ENCODE data around the gene PEX26.
"Not testable (repeated sequence)": the region's sequence is repeated elsewhere in the genome, so short reads cannot be mapped to it uniquely, and the experiment has no call there.

The PEX26 gene

GRCh38 chr22:18096823-18097222, 19.0 kb downstream of the PEX26 start:
- DNase-seq (ENCODE audit: low spot score) = no peak

- DNase-seq (ENCODE audit: low spot score) = no peak
These were observed 23.0 kb downstream of the PEX26 start for GRCh38 chr22:18100781-18101180.

DNA sequence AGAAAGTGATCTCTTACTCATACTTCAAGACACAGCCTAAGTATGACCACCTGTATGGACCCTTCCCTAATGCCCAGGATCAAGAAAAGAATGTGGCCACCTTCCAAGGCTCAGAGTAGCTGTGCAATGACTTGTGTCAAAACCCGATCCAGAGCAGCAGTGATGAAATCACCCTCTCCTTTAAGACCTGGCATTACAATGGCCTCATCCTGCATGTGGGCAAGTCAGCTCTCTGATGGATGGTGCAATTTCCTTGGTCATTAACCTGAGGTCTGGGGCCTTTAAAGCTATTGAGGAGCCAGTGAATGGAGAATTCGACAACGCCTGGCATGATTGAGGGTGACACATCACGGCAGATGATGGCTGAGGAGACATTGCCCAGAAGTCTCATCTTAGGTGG, 23.7 kb downstream of the PEX26 start:
- no peak for DNase-seq (ENCODE audit: low spot score)

GRCh38 chr22:18103527-18104269, 25.9 kb downstream of the PEX26 start:
- no peak for DNase-seq (ENCODE audit: low spot score)

GRCh38 chr22:18104566-18104965, 26.8 kb downstream of the PEX26 start:
- DNase-seq (ENCODE audit: low spot score) = no peak

GRCh38 chr22:18105981-18106380, 28.2 kb downstream of the PEX26 start:
- DNase-seq (ENCODE audit: low spot score) = not testable (repeated sequence)

- not testable (repeated sequence) for DNase-seq (ENCODE audit: low spot score)
These were observed 29.0 kb downstream of the PEX26 start for GRCh38 chr22:18106550-18107341.

DNA sequence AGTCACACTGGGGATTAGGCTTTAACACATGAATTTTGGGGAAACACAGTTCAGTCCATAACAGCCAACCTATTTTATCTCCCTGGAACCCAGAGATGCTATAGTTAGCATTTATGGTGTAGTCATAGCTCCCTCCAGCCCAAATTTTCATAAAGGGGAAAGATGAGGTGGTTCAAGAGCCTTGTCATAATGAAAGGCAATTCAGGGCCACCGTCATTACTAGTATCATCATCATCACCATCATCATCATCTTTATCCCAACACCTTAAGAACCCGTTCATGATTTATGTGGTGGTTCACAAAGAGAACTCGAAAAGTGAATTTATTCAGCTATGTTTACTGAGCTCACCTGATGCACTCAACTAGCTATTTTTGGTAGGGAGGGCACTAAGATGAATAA, 30.4 kb downstream of the PEX26 start:
- DNase-seq (ENCODE audit: low spot score) = no peak

DNA sequence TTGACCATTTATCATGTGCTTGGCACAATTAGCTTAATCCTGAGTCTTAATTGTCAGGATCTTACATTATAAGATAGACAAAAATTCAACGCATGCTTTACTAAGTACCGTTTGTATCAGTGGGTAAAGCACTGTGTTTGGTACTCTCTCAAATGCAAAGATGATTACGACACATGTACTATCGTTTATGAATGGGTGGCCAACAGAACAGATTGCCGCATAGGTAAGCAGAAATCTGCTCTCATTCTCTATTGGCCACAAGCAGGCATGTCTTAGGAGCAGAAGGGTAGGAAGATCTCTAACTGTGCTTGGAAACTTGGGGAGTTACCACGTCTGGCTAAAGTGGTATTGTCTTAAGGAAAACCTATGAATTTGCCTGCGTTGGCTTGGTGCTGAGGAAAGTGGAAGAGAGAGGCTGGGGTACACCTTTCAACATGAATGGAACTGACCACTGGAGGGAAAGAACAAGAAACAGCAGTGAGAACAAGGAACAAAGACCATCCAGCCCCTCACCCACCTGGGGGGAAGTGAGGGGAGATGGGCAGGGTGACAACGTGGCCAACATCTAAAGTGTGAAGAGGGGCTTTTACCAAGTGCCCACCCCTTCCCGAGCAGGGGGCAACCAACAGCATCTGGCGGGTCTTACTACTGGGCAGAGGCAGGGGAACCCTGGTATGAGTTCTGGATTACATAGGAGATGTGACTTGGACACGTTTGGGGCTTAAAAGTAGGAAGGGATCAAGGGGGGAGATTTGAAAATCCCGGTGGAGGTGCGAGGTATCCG, 31.8 kb downstream of the PEX26 start:
- DNase-seq (ENCODE audit: low spot score) = no peak

DNA sequence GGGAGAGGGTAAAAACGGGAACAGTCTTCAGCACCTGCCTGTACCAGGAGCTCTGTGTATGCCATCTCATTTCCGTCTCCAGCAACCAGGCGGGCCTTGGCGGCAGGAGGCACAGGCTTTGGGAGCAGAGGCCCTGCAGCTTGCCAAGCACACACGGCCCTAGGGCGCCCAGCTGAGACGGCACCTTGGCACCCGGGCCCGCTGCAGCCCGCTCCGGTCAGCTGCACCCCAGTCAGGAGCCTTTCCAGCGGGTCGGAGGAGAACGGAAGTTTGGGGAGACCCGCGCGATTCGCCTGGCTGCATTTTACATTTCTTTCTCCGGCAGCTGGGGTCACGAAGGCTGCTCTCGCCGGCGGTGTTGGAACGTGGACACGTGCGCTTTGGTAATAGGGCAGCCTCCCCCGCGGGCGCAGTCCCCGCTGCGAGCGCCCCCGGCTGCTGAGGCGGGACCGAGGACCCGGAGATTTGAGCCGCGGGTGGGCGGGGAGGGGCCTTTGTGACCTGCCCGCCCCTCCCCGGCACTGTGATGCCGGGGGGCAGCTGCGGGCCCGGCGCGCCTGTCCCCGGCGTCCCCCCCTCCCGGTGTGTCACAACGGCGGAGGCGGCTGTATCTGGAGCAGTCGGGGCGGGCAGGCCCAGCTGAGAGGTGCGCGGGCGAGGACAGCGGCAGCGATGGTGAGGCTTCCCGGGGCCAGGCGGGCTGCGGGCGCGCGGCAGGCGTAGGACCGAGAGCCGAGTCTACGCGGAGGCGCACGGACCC, 32.6 kb downstream of the PEX26 start, which contains the start of gene TUBA8:
Gene TUBA8 (plus strand): TSS at position 616 of the 760 bp plus-strand sequence. CDS start 57 bp downstream, at position 673.
- DNase-seq (ENCODE audit: low spot score) = peak; percentile 83

GRCh38 chr22:18110954-18111758, 33.4 kb downstream of the PEX26 start:
- peak; percentile 50 for DNase-seq (ENCODE audit: low spot score)

GRCh38 chr22:18111759-18112330, 34.1 kb downstream of the PEX26 start:
- no peak for DNase-seq (ENCODE audit: low spot score)

DNA sequence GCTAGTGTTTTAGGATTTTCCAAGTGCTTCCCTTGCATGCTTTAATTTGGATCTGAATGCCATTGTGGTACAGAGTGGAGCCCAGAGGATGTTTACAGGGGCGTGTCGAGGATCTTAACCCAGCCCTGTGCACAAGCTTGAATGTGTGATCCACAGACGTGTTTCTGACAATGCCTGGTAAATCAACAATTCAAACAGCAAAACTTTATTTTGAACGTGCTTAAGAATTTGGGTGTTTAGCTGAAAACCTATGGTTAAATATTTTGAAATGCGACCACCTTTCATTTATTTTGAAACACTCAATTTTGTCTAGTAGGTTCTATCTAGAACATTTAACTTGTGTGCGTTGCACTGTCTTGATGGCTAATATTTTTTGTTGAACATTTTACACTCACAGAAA, 34.6 kb downstream of the PEX26 start:
- DNase-seq (ENCODE audit: low spot score) = no peak

DNA sequence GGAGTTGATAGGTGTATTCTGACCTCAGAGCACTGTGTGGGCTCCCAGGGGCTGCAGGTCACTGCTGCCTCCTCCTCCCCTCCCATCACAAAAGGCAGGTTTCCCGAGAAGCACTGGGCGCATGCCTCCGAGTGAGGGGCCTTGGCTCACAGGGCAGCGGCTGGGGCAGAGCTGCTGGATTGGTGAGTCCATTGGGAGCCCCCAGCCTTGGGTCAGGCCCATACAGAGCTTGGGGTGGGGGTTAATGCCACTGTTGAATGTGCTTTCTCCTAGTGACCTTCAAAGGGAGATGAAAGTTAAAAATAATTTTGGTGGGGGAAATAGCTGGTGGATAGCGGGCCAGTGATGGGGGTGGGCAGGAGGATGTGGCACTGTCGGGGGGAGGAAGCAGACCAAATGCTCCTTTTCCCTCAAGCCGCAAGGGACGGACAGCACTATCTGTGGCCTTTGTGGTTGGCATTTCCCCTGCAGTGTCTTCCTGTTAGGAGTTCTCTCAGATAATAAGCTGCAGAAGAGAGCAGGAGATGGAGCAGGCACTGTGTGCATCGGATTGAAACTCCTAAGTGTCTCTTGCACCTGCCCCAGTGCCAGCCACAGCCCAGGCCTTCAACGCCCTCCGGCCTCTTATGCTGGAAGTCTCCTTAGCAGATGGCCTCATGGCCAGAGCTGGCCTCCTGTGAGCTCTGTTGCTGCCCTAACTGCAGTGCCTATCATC, 36.0 kb downstream of the PEX26 start:
- DNase-seq (ENCODE audit: low spot score) = no peak

GRCh38 chr22:18114495-18114894, 36.7 kb downstream of the PEX26 start:
- DNase-seq (ENCODE audit: low spot score) = no peak

GRCh38 chr22:18114976-18115652, 37.3 kb downstream of the PEX26 start:
- DNase-seq (ENCODE audit: low spot score) = no peak

DNA sequence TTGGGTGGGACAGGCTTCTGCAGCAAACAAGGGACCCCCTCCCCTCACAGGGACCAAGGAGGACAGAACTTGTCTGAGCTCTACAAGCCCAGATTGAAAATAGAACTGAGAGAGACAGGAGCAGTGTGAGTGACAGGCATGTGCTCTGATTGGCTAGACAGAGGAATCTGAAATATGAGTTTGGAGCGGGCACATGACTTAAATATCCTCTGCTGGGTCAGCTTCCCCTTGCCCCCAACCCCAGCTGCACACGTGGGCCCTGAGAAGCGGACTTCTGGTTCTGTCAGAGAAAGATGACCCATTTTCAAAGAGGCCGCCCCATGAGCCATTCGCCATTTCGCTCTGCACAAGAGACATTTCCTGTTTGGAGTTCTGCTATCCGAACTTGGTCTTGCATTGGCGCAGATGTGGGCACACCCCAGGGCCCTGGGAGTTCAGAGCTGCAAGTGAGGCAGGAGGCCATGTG, 38.1 kb downstream of the PEX26 start:
- DNase-seq (ENCODE audit: low spot score) = no peak

- no peak for DNase-seq (ENCODE audit: low spot score)
These were observed 38.8 kb downstream of the PEX26 start for GRCh38 chr22:18116634-18117033.

DNA sequence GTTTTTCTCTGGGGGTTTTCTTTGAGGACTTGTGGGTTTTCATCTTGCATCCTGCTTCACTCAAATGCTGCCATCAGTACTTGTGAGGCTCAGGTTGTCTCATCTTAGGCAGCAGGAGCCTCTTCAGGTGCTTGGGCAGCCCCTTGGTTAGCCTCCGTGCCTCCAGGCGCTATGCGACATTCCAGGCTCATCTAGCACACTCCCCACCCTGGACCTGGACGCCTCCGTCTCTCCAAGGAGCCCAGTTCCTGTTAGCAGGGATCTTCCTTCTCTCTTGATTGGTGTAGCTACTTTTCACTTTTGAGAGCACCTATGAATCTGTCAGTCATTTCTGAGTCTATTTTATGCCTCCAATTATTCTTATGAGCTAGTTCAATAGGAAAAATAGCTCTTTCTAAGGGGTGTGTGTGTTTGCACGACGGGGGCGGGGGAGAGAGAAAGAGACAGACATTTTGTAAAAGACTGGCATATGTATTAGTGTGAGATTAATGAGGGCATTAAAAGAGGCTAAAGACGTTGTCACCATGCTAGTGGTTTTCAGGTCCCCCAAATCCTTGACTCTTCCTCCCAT, 40.6 kb downstream of the PEX26 start:
- no peak for DNase-seq (ENCODE audit: low spot score)
